Right lobe of liver (tissue), 4 donors: ENCODE measurements around the gene NYAP2.

ENCODE experiments used
- POLR2A ChIP-seq: fragments of 450-650 bp; IDR thresholded peaks from one replicate; pipeline ENCODE4 v1.6.1; 2017; ENCODE audit warnings: antibody characterized with exemption, mild to moderate bottlenecking
- TF ChIP-seq, protein P1 (sequence below), 4 donors: fragments of 200-600 bp in 3 of 4; fragments of 450-650 bp in 1 of 4; IDR thresholded peaks; one replicate each; pipeline versions ENCODE4 v1.5.1 to v1.8.0; 2016 to 2022; ENCODE audit warnings: antibody characterized with exemption in 4 of 4, mild to moderate bottlenecking in 2 of 4
- donor health status: DM: no; HTN: no; CAD: no.
- donor health status: DM: no; HTN: no; CAD: no.
- donor health status: DM: no; HTN: yes; CAD: no.

DNA sequence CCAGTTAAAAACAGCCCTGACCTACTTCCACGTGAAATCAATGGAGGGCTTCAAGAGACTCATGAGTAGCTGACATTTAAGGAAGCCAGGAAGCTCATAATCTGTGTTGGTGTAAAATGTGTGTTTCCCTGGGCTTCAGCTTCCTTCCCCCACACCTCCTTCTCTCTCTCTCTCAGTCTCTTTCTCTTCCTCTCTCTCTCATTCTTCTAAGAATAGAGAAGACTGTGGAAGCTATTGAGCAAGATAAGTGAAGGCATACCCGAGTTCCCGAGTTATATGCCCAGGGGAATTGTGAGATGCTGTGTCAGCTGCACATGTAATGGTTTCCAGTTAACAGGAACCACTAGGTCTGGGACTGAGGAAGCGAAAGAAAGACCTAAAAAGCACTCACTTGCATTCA, 199.4 kb downstream of the NYAP2 start:
- TF ChIP-seq, protein P1, sequence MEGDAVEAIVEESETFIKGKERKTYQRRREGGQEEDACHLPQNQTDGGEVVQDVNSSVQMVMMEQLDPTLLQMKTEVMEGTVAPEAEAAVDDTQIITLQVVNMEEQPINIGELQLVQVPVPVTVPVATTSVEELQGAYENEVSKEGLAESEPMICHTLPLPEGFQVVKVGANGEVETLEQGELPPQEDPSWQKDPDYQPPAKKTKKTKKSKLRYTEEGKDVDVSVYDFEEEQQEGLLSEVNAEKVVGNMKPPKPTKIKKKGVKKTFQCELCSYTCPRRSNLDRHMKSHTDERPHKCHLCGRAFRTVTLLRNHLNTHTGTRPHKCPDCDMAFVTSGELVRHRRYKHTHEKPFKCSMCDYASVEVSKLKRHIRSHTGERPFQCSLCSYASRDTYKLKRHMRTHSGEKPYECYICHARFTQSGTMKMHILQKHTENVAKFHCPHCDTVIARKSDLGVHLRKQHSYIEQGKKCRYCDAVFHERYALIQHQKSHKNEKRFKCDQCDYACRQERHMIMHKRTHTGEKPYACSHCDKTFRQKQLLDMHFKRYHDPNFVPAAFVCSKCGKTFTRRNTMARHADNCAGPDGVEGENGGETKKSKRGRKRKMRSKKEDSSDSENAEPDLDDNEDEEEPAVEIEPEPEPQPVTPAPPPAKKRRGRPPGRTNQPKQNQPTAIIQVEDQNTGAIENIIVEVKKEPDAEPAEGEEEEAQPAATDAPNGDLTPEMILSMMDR (IDR thresholded peaks at IDR 0.05), result no peak
- TF ChIP-seq POLR2A, result no peak
